Neuronal stem cell (in vitro differentiated cells): ENCODE results near the gene ZNF385B.

ENCODE experiments used
- DNase-seq: peaks from one replicate; pipeline ENCODE4 v3.0.0-alpha.2; 2013; ENCODE audit warnings: low spot score
- H2AFZ ChIP-seq: one replicate; pipeline ENCODE4 v1.6.1; 2013; ENCODE audit warnings: mild to moderate bottlenecking, low read length, inconsistent platforms
- H2AK5ac ChIP-seq: 2 replicates; pipeline ENCODE4 v1.6.1; 2013; ENCODE audit warnings: low read depth, mild to moderate bottlenecking, inconsistent platforms, low read length, moderate library complexity, mixed read lengths
- H2BK120ac ChIP-seq: 2 replicates; pipeline ENCODE4 v1.6.1; 2013; ENCODE audit warnings: low read depth, mild to moderate bottlenecking, inconsistent platforms, low read length, moderate library complexity, mixed read lengths
- H2BK12ac ChIP-seq: one replicate; pipeline ENCODE4 v1.6.1; 2013; ENCODE audit warnings: low read length, inconsistent platforms
- H2BK15ac ChIP-seq: 2 replicates; pipeline ENCODE4 v1.6.1; 2013; ENCODE audit warnings: mild to moderate bottlenecking, low read length, inconsistent platforms, mixed read lengths
- H2BK5ac ChIP-seq: one replicate; pipeline ENCODE4 v1.6.1; 2013; ENCODE audit warnings: inconsistent platforms, mild to moderate bottlenecking, low read length, moderate library complexity
- H3K14ac ChIP-seq: one replicate; pipeline ENCODE4 v1.6.1; 2013; ENCODE audit warnings: low read length, inconsistent platforms
- H3K18ac ChIP-seq: 2 replicates; pipeline ENCODE4 v1.6.1; 2013; ENCODE audit warnings: low read length, inconsistent platforms
- H3K23ac ChIP-seq: 2 replicates; pipeline ENCODE4 v1.6.1; 2013; ENCODE audit warnings: low read depth, mild to moderate bottlenecking, mixed read lengths, low read length, inconsistent platforms; ENCODE audit not compliant: poor library complexity
- H3K27ac ChIP-seq: replicated peaks from 3 replicates; pipeline ENCODE4 v1.5.1; 2013; ENCODE audit warnings: low read length, inconsistent platforms
- H3K27me3 ChIP-seq, 3 experiments: 2 replicates each; pipeline ENCODE4 v1.6.1; 2013; ENCODE audit warnings: low read length in 3 of 3, mild to moderate bottlenecking in 2 of 3, inconsistent platforms in 1 of 3, low read depth in 1 of 3, mixed read lengths in 1 of 3, moderate library complexity in 1 of 3; ENCODE audit not compliant: control insufficient read depth in 3 of 3, insufficient read depth in 3 of 3
- H3K36me3 ChIP-seq, 2 donors: replicated peaks in 1 of 2; 2 replicates each; pipeline ENCODE4 v1.6.1; 2013; ENCODE audit warnings: low read length in 2 of 2; ENCODE audit not compliant: control insufficient read depth in 2 of 2, insufficient read depth in 2 of 2
- H3K4ac ChIP-seq: 2 replicates; pipeline ENCODE4 v1.6.1; 2013; ENCODE audit warnings: inconsistent platforms, mild to moderate bottlenecking, low read length, moderate library complexity
- H3K4me1 ChIP-seq, 2 donors: 1 replicate in 1 of 2; 2 replicates in 1 of 2; pipeline ENCODE4 v1.6.1; 2013; ENCODE audit warnings: low read length in 2 of 2, low read depth in 1 of 2; ENCODE audit not compliant: control insufficient read depth in 2 of 2, insufficient read depth in 1 of 2
- H3K4me2 ChIP-seq: one replicate; pipeline ENCODE4 v1.6.1; 2013; ENCODE audit warnings: mild to moderate bottlenecking, low read length, inconsistent platforms; ENCODE audit not compliant: insufficient read depth, poor library complexity, severe bottlenecking
- H3K4me3 ChIP-seq, 2 donors: 2 replicates each; pipeline ENCODE4 v1.5.1; 2013; ENCODE audit warnings: low read length in 2 of 2, mild to moderate bottlenecking in 2 of 2, inconsistent platforms in 1 of 2, moderate library complexity in 1 of 2
- H3K79me1 ChIP-seq: one replicate; pipeline ENCODE4 v1.6.1; 2013; ENCODE audit warnings: low read depth, mild to moderate bottlenecking, inconsistent platforms, low read length, moderate library complexity
- H3K9ac ChIP-seq: one replicate; pipeline ENCODE4 v1.6.1; 2013; ENCODE audit warnings: mild to moderate bottlenecking, low read depth, low read length, inconsistent platforms; ENCODE audit not compliant: poor library complexity
- H3K9me3 ChIP-seq, 2 donors: replicated peaks in 1 of 2; 2 replicates each; pipeline versions ENCODE3 to v1.6.1; 2013; ENCODE audit warnings: low read length in 2 of 2, mild to moderate bottlenecking in 2 of 2, inconsistent platforms in 1 of 2, low read depth in 1 of 2, mixed read lengths in 1 of 2, moderate library complexity in 1 of 2; ENCODE audit not compliant: control insufficient read depth in 2 of 2, insufficient read depth in 1 of 2
- H4K8ac ChIP-seq: one replicate; pipeline ENCODE4 v1.6.1; 2013; ENCODE audit warnings: low read depth, mild to moderate bottlenecking, inconsistent platforms, low read length, moderate library complexity
- H4K91ac ChIP-seq: one replicate; pipeline ENCODE4 v1.6.1; 2013; ENCODE audit warnings: low read length, low read depth, mild to moderate bottlenecking, inconsistent platforms; ENCODE audit not compliant: poor library complexity
- WGBS, 2 donors: extraction: QIAGEN DNeasy Blood & Tissue Kit; methylation state at CpG; one replicate each; pipeline ENCODE4 v1.1.7; 2013; ENCODE audit warnings: missing lambda C conversion rate in 2 of 2, mixed read lengths in 1 of 2; ENCODE audit not compliant: insufficient read length in 2 of 2, insufficient replicate concordance in 1 of 2; ENCODE audit errors: extremely low coverage in 2 of 2; 5-methylcytosine and 5-hydroxymethylcytosine counted together

Gene ZNF385B

GRCh38 chr2:179861027-179861415, 391 bp downstream of the ZNF385B start:
- peak overlapping the region; percentile 85 for H3K14ac ChIP-seq
- peaks cover 2% of the 10 kb centered on the region for H3K79me1 ChIP-seq
- no peak overlapping the region for H4K91ac ChIP-seq
- H3K23ac ChIP-seq = no peak overlapping the region
- H2BK120ac ChIP-seq = peak overlapping the region; percentile 4
- peak overlapping the region; percentile 69 for H2AK5ac ChIP-seq
- H3K27ac ChIP-seq = no peak overlapping the region
- peak overlapping the region; percentile 37 to 98 for H3K4me3 ChIP-seq
- H3K27me3 ChIP-seq = peaks cover 0 to 93% (median 0%) of the 10 kb centered on the region in 3 experiments
- no peak overlapping the region for H4K8ac ChIP-seq
- H3K9me3 ChIP-seq = no peaks in the 10 kb centered on the region
- peak overlapping the region; percentile 99 for H3K18ac ChIP-seq
- peak; percentile 41 for DNase-seq
- no CpG with 5 or more reads among the region's 52 CpGs for WGBS, 2 donors
- no peaks in the 10 kb centered on the region for H3K36me3 ChIP-seq
- H3K4ac ChIP-seq = no peak overlapping the region
- H3K4me2 ChIP-seq = peak overlapping the region; percentile 77
- H3K4me1 ChIP-seq = peaks cover 2 to 7% of the 10 kb centered on the region in 2 donors
- H2AFZ ChIP-seq = peak overlapping the region; percentile 94
- peak overlapping the region; percentile 18 for H2BK15ac ChIP-seq
- peak overlapping the region; percentile 72 for H2BK5ac ChIP-seq
- H2BK12ac ChIP-seq = peak overlapping the region; percentile 87
- peak overlapping the region; percentile 96 for H3K9ac ChIP-seq

DNA sequence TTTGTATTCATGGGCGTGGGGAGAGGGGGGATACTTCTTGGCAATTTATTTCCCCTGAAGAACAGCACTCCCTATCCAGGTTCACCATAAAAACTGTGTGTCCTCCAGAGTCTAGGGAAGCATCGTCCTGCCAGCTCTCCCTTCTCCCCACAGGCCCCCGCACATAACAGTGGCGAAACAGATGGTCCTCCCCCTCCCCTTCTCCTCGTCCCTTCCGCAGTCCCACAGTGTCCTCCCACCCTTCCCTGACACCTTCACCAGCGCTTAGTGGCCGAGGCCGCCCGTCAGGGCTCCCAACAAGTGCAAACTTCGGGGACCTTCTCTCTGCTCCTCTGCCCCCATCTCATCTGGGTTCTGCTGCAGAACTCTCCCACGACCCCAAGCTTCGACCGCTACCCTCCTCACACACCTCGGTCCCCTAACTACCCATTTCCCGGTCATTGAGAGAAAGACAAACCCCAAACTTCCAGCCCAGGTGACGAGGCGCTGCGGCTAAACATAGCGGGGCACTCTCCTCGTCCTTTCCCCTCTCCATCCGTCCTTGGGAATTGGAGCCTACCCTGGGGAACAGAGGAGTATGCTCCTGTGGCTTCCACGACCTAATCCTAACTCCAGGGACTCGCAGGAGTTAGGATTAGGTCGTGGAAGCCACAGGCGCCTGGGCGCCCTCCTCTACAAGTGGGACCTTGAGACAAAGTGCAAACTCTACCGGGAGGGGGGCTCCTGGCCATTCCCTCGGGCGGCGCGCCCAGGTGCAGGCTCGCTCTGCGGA, 971 bp downstream of the ZNF385B start:
- Histone ChIP-seq H3K14ac (peak overlapping the region; percentile 9), H2BK12ac (peak overlapping the region; percentile 87), H3K23ac (no peak overlapping the region), H2BK120ac (peak overlapping the region; percentile 4), H4K8ac (no peak overlapping the region), H3K4me3 (peak overlapping the region in 1 of 2 donors; percentile 98), H4K91ac (no peak overlapping the region), H2BK15ac (peak overlapping the region; percentile 18), H3K9ac (peak overlapping the region; percentile 96), H3K27me3 (peaks cover 0 to 93% (median 0%) of the 10 kb centered on the region in 3 experiments), H3K79me1 (peaks cover 2% of the 10 kb centered on the region), H3K27ac (peak overlapping the region; percentile 9), H3K4ac (no peak overlapping the region), H3K9me3 (no peaks in the 10 kb centered on the region), H3K36me3 (no peaks in the 10 kb centered on the region), H2AK5ac (peak overlapping the region; percentile 69), H3K4me2 (peak overlapping the region; percentile 77), H3K18ac (peak overlapping the region; percentile 99), H3K4me1 (peaks cover 2 to 7% of the 10 kb centered on the region in 2 donors), H2BK5ac (peak overlapping the region; percentile 72), H2AFZ (peak overlapping the region; percentile 94)
- no peak for DNase-seq
- WGBS, 2 donors = no CpG with 5 or more reads among the region's 34 CpGs

DNA sequence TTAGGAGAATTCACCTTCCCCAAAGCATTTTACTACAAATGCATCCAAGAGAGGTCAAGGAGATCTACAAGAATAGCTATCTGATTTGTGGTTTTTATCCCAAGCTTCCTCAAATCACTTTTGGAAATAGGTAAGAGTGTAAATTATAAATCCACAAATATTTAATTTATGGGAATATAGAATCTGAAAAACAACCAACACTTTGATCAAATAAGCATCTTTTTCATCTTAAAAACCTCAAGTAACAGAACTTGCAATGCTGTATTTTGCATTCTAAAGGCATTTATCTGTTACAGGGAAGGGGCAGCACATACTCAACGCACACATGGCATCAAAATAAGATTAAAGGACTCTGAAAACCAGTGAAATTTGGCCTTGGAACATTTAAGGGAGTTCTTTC, 1.9 kb downstream of the ZNF385B start:
- H4K8ac ChIP-seq = no peak overlapping the region
- peaks cover 0 to 88% (median 0%) of the 10 kb centered on the region in 3 experiments for H3K27me3 ChIP-seq
- WGBS, 2 donors = no CpG with 5 or more reads among the region's 1 CpG
- DNase-seq = no peak
- H3K4me2 ChIP-seq = peak overlapping the region; percentile 77
- H2AFZ ChIP-seq = no peak overlapping the region
- H3K18ac ChIP-seq = no peak overlapping the region
- H3K36me3 ChIP-seq = no peaks in the 10 kb centered on the region
- H3K4ac ChIP-seq = no peak overlapping the region
- H3K9me3 ChIP-seq = no peaks in the 10 kb centered on the region
- H2BK5ac ChIP-seq = no peak overlapping the region
- H3K9ac ChIP-seq = no peak overlapping the region
- H2BK120ac ChIP-seq = no peak overlapping the region
- no peak overlapping the region for H2AK5ac ChIP-seq
- no peak overlapping the region for H4K91ac ChIP-seq
- H2BK15ac ChIP-seq = no peak overlapping the region
- H3K79me1 ChIP-seq = peaks cover 2% of the 10 kb centered on the region
- peaks cover 2 to 7% of the 10 kb centered on the region in 2 donors for H3K4me1 ChIP-seq
- H3K4me3 ChIP-seq = no peak overlapping the region
- H2BK12ac ChIP-seq = no peak overlapping the region
- no peak overlapping the region for H3K27ac ChIP-seq
- no peak overlapping the region for H3K23ac ChIP-seq
- H3K14ac ChIP-seq = no peak overlapping the region

GRCh38 chr2:179857236-179857635, 4.2 kb downstream of the ZNF385B start:
- H4K91ac ChIP-seq = no peak overlapping the region
- H3K4me3 ChIP-seq = no peak overlapping the region
- H3K36me3 ChIP-seq = no peaks in the 10 kb centered on the region
- no peak overlapping the region for H3K4ac ChIP-seq
- H3K27ac ChIP-seq = no peak overlapping the region
- no peak overlapping the region for H2BK15ac ChIP-seq
- H3K4me2 ChIP-seq = no peak overlapping the region
- no peak overlapping the region for H3K9ac ChIP-seq
- no peak overlapping the region for H2BK5ac ChIP-seq
- no peak overlapping the region for H3K23ac ChIP-seq
- WGBS, 2 donors = no CpG with 5 or more reads among the region's 4 CpGs
- H3K4me1 ChIP-seq = peaks cover 2 to 6% of the 10 kb centered on the region in 2 donors
- H2BK12ac ChIP-seq = no peak overlapping the region
- peaks cover 2% of the 10 kb centered on the region for H3K79me1 ChIP-seq
- H2AFZ ChIP-seq = no peak overlapping the region
- H3K9me3 ChIP-seq = no peaks in the 10 kb centered on the region
- peaks cover 0 to 70% (median 0%) of the 10 kb centered on the region in 3 experiments for H3K27me3 ChIP-seq
- no peak overlapping the region for H3K14ac ChIP-seq
- H2BK120ac ChIP-seq = no peak overlapping the region
- no peak overlapping the region for H2AK5ac ChIP-seq
- H4K8ac ChIP-seq = no peak overlapping the region
- H3K18ac ChIP-seq = no peak overlapping the region
- no peak for DNase-seq
